Fibroblast of the conjunctiva (primary cell): ENCODE measurements around the gene FAM83E.
"Not testable (repeated sequence)": the region's sequence is repeated elsewhere in the genome, so short reads cannot be mapped to it uniquely, and the experiment has no call there.

Experiments
- DNase-seq: peaks from one replicate; pipeline ENCODE4 v3.0.0-alpha.2; 2010; ENCODE audit warnings: low read depth

The FAM83E gene

DNA sequence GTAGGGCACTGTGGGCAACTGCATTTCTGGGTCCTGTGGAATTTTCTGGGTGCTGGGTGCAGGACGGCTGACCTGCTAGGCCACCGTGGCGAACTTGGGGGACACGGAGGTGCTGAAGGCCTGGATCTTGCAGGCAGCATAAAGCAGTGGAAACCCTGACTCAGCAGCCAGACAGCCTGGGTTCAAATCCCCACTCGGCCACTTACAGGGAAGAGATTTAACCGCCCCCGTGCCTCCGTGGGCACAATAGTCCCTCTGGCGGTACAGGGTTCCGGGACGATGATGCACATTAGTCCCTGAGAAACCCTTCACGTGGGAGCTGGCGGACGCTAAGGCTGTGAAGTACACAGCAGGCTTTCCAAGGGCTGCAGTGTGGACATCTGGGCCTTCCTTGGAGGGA is 3.0 kb downstream of the FAM83E start:
- no peak for DNase-seq

DNA sequence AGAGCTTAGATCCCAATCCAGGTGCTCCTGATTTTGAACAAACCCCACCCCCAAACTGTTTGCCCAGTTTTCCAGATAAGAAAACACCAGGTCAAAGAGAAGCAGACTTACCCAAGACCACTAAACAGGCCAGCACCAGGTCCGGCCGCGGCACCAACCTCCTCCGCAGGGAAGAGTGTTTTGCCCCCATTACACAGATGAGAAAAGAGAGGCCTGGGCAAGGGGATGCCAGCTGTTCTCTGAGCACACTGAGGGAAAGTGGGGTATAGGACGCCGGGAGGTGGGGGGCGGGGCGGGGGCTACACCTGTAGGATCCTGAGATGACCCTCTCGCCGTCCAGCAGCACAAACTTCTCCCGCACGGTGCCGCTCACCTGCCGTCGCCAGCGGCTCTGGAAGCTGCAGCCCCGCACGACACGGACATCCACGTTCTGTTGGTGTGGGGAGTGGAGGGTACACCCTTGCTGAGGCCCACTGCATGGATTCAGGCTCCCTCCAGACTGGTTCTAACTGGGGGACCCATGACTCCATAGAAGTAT is 5.2 kb downstream of the FAM83E start:
- no peak for DNase-seq

DNA sequence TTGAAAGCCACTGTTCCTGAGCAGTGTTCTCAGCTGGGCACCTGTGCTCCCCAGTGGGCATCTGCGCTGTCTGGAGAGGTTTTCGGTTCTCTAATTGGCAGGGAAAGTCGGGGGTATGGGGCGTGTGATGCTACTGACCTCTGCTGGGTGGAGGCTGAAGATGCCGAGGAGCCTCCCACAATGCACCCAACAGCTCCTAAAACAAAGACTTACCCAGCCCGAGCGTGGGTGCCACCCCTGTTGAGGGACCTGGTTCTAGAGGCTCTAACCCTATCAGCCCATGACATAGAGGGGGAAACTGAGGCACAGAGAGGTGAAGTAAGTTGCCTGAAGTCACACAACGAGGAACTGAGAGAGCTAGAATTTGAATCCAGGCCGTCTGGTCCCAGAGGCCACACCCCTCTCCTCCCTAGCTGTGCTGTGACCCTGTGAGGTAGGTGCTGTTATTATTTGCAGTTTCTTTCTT is 6.0 kb downstream of the FAM83E start:
- no peak for DNase-seq

DNA sequence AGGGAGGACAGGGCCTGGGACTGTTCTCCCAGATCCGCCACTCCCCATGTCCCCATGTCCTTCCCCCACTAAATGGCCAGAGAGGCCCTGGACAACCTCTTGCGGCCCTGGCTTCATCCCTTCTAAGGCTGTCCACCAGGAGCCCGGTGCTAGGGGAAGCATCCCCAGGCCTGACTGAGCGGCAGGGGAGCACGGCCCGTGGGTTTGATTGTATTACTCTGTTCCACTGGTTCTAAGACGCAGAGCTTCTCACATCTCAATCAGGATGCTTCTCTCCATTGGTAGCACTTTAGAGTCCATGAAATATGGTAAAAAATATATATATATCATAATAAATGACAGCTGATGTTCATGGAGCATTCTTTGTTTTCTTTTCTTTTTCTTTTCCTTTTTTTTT is 7.5 kb downstream of the FAM83E start:
- DNase-seq = no peak

DNA sequence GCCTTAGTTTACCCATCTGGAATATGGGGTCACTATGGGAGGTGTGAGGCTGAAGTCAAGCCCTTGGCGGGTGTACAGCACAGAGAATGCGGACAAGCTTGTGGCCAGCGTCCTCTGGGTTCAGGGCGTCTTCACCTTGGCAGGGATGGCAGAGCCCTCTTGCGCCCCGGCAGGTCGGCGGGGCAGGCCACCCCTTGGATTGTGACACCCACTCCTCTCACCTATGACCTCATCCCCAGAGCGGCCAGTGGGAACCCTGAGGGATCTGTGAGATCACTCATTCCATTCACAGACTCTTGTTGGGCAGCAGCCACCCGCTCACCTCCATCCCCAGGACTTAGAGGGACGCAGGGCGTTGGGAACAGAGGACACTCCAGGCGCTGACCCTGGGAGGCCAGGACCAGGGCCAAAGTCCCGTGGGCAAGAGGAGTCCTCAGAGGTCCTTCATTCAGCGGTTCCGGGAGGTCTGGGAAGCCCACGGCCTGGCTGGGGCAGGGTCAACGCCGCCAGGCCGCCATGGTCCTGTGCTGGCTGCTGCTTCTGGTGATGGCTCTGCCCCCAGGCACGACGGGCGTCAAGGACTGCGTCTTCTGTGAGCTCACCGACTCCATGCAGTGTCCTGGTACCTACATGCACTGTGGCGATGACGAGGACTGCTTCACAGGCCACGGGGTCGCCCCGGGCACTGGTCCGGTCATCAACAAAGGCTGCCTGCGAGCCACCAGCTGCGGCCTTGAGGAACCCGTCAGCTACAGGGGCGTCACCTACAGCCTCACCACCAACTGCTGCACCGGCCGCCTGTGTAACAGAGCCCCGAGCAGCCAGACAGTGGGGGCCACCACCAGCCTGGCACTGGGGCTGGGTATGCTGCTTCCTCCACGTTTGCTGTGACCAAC is 8.2 kb downstream of the FAM83E start, which contains the start of gene SPACA4:
SPACA4 (plus strand) TSS at position 280 of the 896 bp plus-strand sequence; CDS start at position 517, 237 bp downstream.
- DNase-seq = no peak

DNA sequence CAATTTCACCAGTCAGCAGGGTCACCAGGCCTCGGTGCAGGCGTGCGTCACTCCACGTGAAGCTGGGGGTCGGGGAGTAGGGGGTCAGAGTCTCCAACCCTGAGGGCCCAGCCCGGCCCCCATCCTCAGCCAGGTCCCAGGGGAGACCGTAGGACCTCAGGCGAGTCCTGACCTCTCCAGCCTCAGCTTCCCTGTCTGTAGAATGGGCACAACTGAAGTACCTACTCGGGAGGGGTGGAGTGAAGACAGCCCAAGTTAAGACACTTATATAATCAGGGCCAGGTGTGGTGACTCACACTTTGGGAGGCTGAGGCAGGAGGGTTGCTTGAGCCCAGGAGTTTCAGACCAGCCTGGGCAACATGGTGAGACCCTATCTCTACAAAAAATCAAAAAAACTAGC is 11.0 kb downstream of the FAM83E start:
- no peak for DNase-seq

DNA sequence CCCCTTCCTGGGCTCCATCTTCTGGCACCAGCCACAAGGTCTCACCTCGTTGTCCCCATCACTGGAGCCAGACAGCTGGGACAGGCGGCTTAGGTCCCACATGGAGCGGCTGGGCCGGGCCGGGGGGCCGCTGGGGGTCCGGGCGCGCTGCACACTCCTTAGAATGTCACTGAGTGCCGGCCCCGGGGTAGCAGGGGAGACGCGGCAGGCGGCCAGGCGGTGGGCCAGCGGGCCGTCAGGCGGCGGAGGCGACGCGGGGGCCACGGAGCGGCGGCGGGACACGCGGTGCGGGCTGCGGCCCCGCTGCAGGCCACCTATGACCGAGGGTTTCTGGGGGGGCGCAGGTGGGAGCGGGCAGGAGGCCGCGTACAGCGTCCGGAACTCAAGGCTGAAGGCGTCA is 11.4 kb downstream of the FAM83E start:
- DNase-seq = no peak

DNA sequence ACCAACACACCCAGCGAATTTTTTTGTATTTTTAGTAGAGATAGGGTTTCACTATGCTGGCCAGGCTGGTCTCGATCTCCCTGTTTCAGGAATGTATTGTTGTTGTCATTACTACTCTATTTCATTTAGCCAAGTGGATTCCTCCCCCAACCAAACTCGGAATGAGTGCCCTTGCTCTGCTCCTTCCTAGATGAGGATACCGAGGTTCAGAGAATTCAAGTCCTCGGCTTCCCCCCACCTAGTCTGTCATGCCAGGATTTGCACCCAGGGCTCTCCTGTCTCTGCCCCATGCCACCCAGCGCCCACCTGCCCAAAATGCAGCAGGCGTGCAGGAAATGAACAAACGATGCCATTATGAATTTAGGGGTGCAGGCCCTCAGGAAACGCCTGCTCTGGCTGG is 11.9 kb downstream of the FAM83E start:
- no peak for DNase-seq

DNA sequence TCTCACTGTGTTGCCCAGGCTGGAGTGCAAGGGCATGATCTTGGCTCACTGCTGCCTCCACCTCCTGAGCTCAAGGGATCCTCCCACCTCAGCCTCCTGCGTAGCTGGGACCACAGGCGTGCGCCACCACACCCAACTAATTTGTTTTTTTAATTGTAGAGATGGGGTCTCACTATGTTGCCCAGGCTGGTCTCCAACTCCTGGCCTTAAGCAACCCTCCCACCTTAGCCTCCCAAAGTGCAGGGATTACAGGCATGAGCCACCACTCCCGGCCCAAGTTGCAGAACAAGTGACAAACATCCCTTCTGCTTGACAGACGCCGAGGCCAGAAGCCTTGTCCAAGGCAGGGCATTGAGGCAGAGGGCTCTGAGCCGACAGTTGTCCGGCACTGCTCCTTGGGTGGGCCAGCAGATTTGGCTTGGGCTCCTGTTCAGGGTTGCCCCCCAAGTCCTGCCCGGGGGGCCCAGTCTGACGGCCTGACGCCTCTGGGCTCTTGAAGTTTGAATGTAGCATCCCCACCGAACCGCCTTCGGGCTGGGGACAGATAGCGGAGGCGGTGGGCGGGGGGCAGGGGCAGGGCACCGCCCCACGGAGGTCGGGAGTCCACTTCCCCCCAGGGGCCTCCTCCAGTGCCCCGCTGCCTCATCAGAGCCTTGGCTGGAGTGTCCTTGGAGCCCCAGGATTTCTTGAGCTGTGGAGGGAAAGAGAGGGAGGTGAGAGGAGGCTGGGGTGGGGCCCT is 14.0 kb downstream of the FAM83E start:
- DNase-seq = no peak

DNA sequence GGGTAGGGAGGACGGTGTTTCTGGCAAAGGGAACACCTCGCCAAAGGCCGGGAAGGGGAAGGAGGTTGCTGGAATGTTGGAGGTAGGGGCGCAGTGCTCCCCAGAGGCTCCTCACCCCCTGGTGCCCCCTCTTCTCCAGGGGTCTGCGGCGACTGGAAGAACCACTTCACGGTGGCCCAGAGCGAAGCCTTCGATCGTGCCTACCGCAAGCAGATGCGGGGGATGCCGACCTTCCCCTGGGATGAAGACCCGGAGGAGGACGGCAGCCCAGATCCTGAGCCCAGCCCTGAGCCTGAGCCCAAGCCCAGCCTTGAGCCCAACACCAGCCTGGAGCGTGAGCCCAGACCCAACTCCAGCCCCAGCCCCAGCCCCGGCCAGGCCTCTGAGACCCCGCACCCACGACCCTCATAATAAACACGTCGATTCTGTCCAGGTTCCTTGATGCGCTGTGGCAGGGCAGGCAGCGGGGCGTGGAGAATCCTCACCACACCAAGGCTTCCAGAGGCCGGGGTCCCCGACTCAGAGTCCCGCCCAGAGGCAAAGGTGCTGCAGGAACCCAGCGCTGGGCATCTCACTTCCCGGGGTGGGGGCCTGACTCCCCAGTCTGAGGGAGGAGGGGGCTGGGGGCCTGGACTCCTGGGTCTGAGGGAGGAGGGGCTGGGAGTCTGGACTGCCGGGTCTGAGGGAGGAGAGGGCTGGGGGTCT is 15.7 kb downstream of the FAM83E start:
- DNase-seq = no peak

DNA sequence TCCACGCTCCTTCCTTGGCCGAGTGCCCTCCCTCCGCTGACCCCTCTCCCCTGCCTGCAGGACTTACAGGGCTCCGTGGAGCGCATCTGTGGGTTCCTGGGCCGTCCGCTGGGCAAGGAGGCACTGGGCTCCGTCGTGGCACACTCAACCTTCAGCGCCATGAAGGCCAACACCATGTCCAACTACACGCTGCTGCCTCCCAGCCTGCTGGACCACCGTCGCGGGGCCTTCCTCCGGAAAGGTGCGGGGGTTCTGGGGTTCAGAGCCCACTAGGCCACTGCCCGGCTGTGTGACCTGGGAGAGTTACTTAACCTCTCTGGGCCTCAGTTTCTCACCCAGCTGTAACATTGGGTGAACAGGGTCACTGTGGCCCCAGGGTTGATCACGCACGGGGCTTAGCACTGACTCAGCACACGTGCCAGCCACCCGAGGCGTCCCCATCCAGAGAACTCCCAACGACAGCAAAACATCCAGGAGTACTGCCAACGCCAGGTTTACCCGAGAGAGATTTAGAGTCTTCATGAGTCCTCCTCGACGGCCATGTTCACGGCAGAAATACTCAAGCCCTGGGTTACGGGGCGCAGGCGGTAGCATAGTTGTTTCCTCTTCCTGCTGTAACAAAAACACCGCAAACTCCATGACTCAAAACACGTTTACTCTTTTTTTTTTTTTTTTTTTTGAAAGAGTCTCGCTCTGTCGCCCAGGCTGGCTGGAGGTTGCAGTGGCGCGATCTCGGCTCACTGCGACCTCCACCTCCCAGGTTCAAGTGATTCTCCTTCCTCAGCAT is 18.0 kb downstream of the FAM83E start:
- DNase-seq = no peak

DNA sequence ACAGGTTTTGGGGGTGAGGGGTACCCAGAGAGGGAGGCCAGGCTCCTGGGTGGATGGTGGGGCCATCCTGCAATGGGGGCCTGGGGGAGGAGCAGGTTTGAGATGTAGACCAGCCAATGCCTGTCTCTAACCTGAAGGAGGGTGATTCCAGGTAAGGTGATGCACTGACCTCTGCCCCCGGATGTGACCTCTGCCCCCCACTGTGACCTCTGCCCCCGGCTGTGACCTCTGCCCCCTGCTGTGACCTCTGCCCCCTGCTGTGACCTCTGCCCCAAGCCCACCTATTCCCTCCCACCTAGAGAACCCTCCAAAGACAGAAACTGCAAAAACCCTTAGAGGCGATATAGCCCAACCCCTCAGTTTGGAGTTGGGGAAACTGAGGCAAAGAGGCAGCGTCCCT is 18.6 kb downstream of the FAM83E start:
- DNase-seq = no peak

DNA sequence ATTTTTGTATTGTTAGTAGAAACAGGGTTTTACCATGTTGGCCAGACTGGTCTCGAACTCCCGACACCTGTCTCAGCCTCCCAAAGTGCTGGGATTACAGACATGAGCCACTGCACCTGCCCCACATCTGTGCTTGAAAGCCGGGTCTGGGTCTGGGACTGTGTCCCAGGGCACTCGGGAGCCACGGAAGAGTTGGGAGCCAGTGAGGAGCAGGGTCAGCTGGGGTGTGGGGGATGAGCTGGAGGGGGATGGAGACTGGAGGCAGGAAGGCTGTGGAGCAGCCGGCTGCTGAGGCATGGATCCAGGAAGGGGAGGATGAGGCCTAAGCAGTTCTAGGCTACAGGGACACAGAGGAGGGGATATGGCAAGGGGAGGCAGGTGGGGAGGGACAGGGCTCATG is 19.0 kb downstream of the FAM83E start:
- no peak for DNase-seq

DNA sequence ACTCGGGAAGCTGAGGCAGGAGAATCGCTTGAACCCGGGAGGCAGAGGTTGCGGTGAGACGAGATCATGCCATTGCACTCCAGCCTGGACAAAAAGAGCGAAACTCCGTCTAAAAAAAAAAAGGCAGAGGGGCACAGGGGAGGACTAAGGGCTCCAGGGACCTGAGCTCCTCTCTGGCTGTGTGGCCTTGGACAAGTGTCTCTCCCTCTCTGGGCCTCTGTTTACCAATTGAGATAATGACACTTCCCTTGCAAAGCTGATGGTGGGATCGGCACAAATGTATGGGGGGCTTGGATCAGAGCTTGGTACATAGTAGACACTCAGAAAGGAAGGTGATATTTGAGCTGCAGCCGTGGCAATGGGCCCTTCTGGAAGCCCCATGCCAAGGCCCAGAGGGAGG is 19.7 kb downstream of the FAM83E start:
- no peak for DNase-seq

DNA sequence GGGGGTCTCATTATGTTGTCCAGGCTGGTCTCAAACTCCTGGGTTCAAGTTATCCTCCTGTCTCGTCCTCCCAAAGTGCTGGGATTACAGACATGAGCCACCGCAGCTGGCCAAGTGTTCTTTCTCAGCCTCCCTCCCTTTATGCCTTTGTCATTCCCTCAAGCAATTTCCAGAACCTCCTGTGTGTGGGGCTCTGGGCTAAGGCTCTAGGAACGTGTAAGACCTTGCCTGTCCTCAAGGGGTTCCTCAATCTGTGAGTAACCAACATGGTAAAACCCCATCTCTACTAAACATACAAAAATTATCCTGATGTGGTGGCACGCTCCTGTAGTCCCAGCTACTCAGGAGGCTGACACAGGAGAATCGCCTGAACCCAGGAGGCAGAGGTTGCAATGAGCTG is 23.9 kb downstream of the FAM83E start:
- DNase-seq = no peak

DNA sequence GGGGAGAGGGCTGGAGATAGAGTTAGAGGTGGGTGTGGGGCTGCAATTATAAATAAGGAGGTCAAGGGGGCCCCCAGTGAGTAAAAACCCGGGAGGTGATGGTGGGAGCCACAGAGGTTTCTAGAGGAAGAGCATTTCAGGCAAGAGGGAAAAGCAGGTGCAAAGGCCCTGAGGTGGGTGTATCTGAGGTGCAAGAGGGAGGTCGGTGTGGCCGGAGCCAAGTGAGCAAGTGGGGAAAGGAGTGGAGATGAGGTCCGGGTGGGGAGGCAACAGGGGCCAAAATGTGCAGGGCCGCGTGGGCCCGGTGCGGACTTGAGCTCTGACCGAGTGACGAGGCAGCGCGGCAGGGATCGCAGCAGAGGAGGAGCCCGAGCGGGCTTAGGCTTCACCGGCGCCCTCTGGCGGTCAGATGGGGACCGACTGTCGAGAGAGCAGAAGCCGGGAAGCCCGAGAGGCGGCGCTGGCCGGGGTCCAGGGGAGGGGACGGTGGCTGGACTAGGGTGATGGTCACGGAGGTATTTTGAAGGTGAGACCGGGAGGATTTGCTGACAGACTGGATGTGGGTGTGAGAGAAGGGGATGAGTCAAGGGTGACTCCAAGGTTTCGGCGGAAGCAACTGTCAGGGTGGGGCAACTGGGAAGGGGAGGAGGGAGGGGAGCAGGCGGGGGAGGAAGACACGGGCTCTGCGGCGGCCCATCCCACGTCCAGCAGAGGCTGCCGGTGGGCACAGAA is 26.0 kb downstream of the FAM83E start:
- DNase-seq = peak; percentile 65

DNA sequence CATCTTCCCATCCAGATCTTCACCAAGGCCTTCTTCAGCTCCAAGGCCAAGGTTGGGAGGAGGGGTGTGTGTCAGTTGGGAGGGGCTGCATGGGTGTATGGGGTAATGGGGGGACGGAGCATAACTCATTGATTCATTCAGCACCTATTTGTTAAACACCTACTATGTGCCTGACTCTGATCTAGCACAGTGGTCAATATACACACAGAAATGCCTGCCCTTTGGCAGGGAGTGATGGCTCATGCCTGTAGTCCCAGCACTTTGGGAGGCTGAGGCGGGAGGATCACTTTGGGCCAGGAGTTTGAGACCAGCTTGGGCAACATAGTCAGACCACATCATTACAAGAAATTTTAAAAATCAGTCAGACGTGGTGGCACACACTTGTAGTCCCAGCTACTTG is 27.5 kb downstream of the FAM83E start:
- DNase-seq = no peak

DNA sequence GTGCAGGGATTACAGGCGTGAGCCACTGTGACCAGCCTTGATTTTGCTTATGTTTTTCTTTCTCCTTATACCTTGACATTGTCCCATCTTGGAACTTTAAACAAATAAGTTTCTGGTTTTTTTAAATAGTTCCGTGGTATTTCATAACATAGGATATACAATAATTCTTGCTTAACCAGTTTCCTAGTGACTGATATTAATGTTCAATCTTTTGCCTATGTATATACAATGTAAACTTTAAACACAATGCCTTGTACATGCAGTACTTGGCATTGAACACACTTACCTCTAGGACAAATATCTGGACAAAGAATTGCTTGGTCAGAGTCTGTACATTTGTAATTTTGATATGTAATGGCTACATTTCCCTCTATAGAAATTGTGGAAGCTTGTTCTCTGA is 32.7 kb downstream of the FAM83E start:
- no peak for DNase-seq

DNA sequence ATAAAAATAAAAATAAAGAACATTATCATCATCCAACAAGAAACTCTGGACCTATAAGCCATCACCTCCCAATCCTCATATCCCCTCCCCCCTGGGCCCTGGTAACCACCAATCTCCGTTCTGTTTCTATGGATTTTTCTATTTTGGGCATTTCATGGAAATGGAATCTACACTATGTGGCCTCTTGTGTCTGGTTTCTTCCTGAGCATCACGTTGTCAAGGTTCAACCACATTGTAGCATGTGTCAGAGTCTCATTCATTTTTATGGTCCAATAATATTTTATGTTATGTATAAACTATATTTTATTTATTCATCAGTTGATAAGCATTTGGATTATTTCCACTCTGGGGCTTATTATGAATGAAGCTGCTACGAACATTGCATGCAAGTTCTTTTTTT is 36.0 kb downstream of the FAM83E start:
- DNase-seq = no peak

DNA sequence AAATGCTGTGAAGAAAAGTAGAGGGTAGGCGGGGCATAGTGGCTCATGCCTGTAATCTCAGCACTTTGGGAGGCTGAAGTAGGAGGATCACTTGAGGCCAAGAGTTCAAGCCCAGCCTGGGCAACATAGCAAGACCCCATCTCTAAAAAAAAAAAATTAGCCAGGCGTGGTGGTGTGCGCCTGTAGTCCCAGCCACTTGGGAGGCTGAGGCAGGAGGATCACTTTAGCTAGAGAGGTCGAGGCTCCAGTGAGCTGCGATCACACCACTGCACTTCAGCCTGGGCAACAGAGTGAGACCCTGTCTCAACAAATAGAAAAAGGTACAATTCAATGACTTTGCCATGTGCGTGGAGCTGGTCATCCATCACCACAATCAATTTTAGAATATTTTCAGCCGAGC is 37.0 kb downstream of the FAM83E start:
- not testable (repeated sequence) for DNase-seq
